IPS-NIHi7 (cell line): Measurements from ENCODE around the gene RPL29.
"Not testable (repeated sequence)": the region's sequence is repeated elsewhere in the genome, so short reads cannot be mapped to it uniquely, and the experiment has no call there.

Experiments
- DNase-seq: peaks from one replicate; pipeline ENCODE4 v3.0.0; 2012; ENCODE audit warnings: mixed read lengths; ENCODE audit errors: extremely low spot score

Gene RPL29

GRCh38 chr3:52006017-52006819, 10.5 kb upstream of the RPL29 start:
- no peak for DNase-seq

DNA sequence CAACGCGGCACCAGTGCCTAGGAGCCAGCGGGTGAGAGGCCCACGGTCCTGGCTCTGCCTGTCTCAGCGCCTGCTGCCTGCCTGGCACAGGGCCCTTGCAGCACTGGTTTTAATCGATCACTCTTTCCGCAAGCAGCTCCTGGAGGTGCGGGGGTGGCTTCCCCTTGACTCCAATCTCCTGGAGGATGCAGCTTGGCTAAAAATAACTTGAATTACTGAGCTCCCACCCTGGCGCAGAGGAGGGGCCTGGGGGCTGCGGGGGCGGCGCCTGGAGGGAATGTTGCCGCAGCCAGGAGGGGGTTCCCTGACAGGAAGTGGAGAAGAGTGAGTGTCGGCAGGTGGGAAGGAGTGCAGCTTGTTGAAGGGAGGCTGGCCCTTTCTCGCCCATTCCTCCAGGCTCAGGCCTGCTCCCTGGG, 9.9 kb upstream of the RPL29 start:
- peak; percentile 91 for DNase-seq

GRCh38 chr3:52004906-52005395, 9.3 kb upstream of the RPL29 start:
- DNase-seq: no peak

DNA sequence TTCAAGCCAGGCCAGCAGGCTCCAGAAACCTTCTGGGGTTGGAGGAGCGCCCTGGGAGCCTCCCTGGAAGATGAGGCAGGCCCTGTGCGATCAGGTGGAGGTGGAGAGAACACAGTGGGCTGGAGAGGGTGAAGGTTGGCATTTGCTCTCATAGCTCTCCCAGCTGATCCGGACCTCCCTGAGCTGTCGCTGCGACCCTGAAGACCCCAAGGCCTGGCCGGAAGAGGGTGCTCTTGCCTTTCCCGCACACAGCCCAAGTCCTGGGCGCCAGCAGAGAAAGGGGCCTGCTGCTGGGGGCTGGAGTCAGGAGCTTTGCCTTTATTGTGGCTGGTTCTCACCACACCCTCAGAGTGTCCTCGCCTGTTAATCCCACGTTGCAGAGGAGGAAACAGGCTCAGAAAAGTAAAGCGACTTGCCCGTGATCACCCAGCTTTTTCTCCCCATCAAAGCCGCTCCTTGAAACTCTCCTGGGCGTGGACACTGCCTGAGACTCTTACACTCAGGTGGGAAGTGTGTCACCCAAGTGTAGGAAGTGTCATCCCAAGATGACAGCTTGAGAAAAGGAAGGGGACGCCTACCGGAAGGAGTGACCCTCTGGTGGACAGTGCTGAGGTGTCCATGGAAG, 8.6 kb upstream of the RPL29 start:
- peak; percentile 82 for DNase-seq

GRCh38 chr3:52002748-52003147, 7.1 kb upstream of the RPL29 start:
- DNase-seq: no peak

DNA sequence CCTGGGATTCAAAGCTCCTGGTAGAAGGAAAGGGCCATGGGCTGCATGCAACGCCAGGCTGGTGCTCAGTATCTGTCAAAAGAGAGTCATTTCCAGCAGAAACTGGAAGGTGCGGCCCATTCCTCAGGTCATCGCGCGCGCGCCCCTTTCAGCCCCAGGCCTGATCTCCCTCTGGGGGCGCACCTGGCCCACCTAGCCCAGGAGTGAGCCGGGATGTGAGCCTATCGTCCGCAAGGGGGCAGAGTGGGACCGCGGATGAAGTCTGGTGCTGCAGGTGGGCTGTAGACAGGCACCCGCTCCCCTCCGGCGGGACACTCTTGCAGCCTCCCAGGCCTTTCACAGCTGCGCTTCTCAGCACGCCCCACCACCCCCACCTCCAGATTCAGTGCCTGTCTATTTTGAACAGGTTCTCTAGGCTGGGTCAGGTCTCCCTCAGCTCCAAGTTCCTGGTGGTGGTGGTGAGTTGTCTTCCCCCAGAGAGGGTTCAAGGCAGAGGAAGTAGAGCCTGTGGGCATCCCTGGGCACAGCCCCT, 5.8 kb upstream of the RPL29 start:
- peak; percentile 95 for DNase-seq

GRCh38 chr3:51999846-52000245, 4.2 kb upstream of the RPL29 start:
- no peak for DNase-seq

GRCh38 chr3:51998774-51999173, 3.1 kb upstream of the RPL29 start:
- DNase-seq: no peak

GRCh38 chr3:51997935-51998596, 2.4 kb upstream of the RPL29 start:
- DNase-seq: no peak

DNA sequence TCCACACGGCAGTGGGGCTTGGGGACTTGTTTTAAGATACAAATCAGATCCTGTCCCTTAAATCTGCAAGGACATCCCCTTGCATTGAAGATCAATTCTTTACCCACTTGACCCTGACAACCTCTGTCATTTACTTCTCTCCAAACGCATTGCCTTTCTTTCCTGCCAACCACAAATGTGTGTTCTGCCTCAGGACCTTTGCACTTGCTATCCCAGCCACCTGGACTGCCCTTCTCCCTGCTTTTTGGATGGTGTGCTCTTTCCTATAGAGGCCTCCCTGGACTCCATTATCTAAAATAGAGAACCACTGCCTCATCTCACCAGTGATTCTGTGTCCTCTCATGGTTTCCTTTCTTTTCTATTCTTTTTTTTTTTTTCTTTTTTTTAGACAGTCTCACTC, 1.5 kb upstream of the RPL29 start:
- DNase-seq: no peak

GRCh38 chr3:51994530-51994929, 1.2 kb downstream of the RPL29 start:
- no peak for DNase-seq

GRCh38 chr3:51993657-51994056, 2.0 kb downstream of the RPL29 start:
- DNase-seq: not testable (repeated sequence)

DNA sequence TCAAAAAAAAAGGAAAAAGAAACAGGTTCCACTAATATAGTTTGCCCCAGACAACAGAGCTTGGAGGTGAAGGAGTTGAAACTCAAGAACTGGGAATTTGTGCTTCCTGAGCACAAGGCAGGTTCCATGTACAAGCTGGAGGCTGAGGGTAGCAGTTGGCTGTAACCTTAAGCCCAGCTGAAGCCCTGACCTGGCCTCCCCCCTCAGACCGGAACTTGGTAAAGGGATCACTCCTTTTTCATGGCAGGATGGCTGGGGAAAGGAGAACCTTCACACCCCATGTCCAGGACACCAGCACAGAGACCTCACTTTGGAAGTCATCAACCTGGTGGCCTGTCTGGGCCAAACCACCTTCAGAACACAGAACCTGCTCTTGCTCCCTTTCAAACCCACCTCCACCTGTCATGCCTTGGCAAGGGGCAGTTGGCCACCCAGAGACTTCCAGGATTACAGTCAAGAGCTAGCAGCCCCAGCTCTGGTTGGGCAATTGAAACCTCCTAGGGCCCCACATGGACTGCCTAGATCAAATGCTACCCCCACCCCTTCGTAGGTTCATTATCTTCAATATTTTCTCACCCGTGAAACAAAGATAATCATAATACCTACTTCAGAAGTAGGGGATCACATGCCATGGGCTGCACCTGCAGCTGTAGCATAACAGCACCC, 3.5 kb downstream of the RPL29 start:
- DNase-seq: no peak

GRCh38 chr3:51990501-51990971, 5.2 kb downstream of the RPL29 start:
- DNase-seq: not testable (repeated sequence)

GRCh38 chr3:51988286-51989146, 7.2 kb downstream of the RPL29 start:
- no peak for DNase-seq

DNA sequence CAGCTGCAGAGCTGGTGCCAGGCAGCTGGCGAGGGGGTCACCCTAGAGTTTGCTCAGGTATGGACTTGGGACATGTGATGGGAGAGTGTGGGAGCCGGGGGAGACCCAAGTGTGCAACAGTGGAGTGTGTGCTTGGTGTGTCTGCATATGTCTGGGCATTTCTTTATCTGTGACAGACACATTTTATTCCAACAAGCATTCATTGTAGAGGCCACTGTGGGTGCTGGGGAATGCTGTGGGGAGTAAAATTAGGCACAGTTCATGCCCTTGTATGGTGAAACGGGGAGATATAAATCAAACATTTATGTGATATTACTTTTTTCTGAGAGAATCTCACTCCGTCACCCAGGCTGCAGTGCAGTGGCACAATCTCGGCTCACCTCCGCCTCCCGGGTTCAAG, 8.1 kb downstream of the RPL29 start:
- no peak for DNase-seq

- no peak for DNase-seq
These were observed 9.4 kb downstream of the RPL29 start for GRCh38 chr3:51986010-51986947.

GRCh38 chr3:51985063-51985462, 10.6 kb downstream of the RPL29 start:
- DNase-seq: no peak

DNA sequence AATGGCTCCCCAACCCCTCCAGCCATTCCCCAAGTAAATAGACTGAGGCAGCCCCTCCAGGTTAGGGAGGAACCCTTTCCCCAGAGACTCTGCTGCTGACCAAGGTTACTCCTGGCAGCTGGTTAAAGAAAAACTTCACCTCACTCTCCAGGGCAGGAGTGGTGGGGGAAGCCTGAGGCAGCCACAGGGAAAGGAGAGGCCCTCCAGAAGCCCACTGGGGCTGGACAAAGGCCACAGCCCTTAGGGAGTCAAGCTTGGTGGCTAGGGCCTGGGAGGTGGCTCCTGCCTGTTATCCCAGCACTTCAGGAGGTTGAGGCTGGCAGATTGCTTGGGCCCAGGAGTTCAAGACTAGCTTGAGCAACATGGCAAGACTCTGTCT, 11.4 kb downstream of the RPL29 start:
- DNase-seq: no peak
